ENCODE data around the gene CDKL2.

DNA sequence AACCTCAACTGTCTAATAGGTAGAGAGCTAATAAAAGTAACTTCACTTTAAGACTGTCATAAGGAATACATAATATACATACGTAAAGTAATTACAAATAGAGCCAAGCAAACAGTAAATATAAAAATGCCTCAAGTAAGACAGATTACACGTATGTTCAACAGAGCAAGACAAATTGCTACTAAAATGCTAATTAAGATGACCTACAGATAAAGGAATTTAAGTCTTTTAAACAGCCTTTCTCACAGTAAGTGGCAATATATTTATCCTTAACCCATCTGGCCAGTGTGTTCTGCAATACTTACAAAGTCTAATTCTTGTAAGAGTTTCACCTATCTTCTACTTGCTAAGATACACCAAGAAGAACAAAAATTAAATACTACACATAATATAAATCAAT, 30.2 kb upstream of the CDKL2 start:
- TF ChIP-seq ZNF274 (IDR thresholded peaks at IDR 0.05; ENCODE audit: low read depth, low read length) (no peak), YY1 (IDR thresholded peaks at IDR 0.05; ENCODE audit: insufficient read depth, insufficient read length) (no peak), SUZ12 (IDR thresholded peaks at IDR 0.05; ENCODE audit: extremely low read depth, insufficient read depth, insufficient read length) (no peak)

Measured in NT2/D1 (cell line).